GM21576 (cell line): ENCODE data around the gene SELENOV.

Source experiments
- ATAC-seq: cut with Tn5 transposase; IDR thresholded peaks from one replicate; pipeline ENCODE4 v1.9.1; 2021; ENCODE audit warnings: mild to moderate bottlenecking, moderate library complexity; ENCODE audit not compliant: unreplicated experiment

The SELENOV gene

DNA sequence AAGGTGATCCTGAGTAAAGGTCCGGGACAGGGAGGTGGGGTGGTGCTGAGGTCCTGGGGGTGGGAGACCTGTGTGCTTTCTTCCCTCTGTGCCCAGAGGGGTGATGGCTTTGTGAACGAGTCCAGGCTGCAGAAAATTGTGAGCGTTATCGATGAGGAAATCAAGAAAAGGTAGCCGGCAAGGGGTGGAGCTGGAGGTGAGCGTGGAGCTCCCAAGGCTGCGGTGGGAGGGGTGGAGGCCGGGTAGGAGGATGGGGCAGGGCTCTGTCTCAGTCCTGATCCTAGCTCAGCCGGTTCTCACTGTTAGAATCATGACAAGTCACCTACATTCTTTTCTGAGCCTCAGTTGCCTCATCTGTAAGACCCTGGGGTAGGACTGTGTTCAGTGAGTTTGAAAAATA, 4.0 kb downstream of the SELENOV start:
- ATAC-seq = no peak

DNA sequence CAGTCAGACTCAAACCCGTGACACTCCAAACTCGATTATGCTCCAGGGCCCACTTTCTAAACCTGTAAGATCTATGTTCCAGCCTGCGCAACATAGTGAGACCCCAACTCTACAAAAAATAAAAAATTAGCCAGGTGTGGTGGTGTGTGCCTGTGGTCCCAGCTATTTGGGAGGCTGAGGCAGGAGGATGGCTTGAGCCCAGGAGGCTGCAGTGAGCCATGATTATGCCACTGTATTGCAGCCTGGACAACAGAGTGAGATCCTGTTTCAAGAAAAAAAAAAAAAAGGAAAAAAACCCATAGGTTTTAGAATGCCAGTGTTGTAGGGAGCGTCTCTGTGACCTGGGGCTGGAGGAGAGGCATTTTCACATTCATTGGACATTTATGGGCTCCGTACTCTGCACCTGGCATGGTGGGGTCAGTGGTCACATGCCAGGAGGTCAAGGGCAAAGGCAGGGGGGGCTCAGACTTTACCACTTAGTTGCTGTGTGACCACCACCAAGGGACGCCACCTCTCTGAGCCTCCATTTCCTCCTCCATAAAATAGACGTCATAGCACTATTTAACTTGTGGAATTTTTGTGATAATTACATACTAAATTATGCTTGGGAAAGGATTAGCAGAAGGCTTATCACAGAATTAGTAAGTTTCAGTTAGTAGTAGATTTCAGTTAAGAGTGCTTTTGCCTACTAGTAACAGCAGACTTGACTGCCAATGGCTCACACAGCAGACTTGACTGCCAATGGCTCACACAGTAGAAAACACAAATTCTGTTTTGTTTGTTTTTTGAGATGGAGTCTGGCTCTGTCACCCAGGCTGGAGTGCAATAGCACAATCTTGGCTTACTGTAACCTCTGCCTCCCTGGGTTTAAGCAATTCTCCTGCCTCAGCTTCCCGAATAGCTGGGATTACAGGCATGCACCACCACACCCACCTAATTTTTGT, 5.9 kb downstream of the SELENOV start:
- ATAC-seq = no peak

DNA sequence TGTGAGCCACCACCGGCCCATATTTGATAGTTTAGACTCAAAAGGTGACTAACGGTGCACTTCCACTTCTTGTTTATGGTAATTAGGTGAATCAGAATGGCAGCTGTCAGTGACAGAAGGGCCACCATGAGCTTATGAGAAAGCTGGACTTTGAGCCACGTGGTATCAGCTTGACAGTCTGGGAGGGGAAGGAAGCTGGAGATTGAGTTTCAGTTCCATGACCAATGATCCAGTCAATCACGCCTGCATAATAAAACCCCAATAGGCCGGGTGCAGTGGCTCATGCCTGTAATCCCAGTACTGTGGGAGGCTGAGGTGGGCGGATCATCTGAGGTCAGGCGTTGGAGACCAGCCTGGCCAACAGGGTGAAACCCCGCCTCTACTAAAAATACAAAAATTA, 9.6 kb downstream of the SELENOV start:
- ATAC-seq = no peak

DNA sequence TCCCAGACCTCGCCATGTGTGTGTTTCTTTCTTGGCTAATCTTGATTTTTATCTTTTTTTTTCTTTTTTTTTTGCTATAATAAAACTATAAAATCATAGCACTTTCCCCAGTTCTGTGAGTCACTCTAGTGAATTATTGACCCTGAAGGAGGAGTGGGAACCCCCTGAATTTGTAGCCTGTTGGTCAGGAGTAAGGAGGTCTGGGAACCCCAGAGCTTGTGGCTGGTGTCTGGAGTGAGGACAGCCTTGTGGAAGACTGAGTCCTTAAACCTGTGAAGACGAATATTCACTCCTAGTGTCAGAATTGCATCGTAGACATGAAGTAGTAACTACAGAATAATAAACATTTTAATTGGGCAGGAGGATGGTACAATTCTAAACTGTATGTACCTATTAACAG, 10.3 kb downstream of the SELENOV start:
- no peak for ATAC-seq

DNA sequence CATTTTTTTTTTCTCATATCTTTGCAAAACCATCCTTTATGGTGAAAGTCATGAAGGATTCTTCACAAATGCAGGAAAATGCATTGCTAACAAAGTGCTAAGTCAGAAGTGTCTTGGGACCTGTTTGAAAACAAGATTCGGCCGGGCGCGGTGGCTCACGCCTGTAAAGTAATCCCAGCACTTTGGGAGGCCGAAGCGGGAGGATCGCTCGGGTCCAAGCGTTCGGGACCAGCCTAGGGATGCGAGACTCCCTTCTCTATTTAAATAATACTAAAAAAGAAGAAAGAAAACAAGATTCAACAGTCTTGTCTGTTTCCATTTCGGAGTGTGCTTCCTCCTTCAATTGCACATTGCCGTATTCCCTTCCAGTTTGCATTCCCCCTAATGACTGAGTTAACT, 16.9 kb downstream of the SELENOV start:
- no peak for ATAC-seq

DNA sequence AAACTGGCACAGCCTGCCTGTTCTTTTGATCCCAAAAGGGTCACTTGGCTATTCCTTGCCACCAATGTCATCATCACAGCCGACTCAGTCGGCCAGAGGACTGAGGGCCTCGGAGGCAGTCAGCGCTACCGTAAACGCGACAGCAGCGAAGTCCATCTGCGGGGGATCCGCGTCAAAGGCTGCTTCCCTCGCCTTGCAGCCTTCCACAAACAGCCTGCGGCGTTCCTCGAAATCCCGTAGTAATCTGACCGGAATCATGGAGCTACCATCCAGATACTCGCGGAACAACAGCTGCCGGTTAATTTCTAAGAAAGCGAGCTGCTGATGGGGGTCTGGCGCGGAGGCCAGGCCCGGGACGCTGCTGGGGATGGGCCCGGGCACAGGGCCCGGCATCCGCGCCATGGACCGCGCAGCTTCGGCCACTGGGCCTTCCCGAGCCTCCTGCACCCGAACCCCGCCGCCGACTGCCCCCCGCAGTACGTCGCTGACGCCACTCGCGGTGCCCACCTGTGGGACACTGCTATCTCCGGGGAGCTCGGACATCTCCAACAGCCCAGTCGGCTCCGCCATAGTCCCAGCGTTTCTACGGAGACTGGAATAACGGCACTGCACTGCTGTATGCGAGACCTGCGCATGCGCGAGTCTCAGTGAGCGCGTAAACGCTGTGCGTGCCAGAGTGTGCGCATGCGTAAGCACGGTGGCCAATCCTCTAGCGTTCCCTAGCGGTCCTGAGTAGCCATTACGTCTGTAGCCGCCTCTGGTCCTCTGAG, 17.5 kb downstream of the SELENOV start, which contains the start of gene EID2B:
EID2B (minus strand) TSS at position 620 of the 770 bp plus-strand sequence; CDS start at position 570, 50 bp downstream.
- peak; percentile 81 for ATAC-seq

DNA sequence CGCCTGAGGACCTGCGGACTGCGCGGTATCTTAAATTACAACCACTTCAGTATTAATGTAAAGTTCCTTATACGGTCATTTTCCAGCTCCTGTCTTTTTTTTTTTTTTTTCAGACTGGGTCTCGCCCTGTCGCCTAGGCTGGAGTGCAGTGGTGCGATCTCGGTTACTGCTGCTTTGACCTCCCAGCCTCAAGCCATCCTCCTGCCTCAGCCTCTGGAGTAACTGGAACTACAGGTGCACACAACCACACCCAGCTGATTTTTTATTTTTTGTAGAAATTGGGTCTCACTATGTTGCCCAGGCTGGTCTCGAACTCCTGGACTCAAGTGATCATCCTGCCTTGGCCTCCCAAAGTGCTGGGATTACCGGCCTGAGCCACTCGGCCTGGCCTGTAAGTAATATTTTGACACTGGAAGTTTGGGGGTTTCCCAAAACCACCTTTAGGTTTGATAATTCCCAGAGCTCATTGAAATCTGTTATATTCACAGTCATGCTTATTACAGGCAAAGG, 18.1 kb downstream of the SELENOV start:
- peak; percentile 11 for ATAC-seq

DNA sequence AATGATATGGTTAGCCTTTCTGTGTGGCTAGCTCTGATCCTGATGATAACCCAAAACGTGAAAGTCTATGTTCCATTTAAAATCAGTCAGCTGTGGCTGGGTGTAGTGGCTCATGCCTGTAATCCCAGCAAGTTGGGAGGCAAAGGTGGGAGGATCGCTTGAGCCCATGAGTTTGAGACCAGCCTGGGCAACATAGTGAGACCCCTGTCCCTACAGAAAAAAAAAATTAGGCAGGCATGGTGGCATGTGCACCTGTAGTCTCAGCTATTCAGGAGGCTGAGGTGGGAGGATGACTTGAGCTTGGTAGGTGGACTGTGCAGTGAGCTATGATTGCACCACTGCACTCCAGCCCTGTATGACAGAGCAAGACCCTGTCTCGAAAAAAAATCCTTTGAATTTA, 18.9 kb downstream of the SELENOV start:
- ATAC-seq = no peak

DNA sequence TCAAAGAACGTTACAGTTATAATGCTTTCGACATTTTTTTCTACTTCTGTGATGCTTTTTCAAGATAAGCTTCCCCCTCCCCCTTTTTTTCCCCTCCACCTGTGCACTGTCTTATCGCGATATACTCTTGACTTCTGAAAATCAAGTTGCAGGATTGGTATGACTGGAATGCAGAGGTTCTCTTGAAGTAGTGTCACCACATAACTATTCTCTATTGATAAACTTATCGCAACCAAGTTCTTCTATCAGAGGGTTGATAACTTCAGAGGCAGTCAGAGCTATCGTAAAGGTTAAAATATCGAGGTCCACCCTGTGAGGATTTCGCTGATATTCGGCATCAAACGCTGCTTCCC, 24.2 kb downstream of the SELENOV start:
- no peak for ATAC-seq

DNA sequence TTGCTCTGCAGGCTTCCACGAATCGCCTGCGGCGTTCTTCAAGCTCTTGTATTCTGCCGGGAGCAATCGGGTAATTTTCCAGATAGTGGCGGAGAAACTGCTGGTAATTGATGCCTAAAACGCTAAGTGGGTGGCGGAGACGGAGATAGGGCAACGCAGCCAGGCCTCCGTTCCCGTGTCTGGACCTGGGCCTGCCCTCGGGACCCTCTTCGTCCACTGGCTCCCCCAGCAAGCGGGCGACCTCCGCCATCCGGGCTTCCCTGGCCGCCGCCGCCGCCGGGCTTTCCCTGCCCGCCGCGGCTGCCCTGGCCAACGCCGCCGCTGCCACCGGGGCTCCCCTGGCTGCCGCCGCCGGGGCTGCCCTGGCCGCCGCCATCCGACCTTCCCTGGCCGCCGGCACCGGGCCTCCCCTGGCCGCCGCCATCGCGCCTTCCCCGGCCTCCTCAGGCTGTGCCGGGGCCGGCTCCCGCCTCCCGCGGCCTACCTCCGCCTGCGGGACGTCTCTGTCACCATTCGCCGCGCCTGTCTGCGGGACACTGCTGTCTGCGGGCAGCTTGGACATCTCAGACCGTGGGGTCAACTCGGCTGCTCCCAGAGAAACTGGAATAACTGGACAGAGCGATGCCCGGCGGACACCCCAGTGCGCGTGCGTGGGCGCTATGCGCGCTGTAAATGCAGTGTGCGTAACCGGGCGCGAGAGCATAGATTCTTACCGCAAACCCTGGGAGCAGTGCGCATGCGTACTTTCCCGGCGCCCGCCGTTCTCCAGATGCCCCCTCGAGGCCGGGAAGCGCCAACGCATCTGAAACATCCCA, 24.8 kb downstream of the SELENOV start, which contains the start of gene EID2:
EID2 (minus strand) TSS at position 644 of the 815 bp plus-strand sequence; CDS start at position 562, 82 bp downstream.
- peak; percentile 84 for ATAC-seq

DNA sequence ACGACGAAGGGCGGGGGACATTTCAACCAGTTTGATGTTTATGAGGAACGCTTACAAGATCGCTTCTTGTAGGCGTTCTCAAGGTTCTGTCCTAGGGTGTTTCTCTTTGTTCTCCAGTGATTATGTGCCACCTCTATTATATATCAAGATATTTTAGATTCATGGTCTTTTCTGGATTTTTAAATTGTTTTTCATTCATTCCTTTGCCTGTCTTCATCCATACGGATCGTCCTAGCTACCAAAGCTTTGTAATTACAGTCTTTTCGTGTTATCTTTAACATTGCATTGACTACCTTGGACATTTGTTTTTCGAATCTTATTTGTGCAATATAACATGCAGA, 25.4 kb downstream of the SELENOV start:
- no peak for ATAC-seq

DNA sequence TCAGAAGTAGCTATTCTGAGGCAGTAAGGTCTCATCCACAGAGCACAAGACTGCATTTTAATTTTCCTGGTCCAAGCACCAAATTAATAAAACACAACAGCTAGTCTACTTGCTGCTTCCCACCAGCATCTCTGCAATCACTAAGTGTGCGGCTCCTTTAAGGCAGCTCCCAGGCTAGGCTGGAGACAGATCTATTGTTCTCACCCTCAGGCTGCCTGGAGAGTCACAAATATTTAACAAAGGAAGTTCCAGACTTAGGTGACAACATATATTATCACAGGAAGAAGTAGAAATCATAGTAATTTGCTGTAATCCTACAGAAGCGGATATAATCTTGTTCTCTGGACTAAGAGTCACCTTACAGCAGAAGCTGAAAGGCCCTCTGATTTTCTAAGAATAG, 27.3 kb downstream of the SELENOV start:
- no peak for ATAC-seq

DNA sequence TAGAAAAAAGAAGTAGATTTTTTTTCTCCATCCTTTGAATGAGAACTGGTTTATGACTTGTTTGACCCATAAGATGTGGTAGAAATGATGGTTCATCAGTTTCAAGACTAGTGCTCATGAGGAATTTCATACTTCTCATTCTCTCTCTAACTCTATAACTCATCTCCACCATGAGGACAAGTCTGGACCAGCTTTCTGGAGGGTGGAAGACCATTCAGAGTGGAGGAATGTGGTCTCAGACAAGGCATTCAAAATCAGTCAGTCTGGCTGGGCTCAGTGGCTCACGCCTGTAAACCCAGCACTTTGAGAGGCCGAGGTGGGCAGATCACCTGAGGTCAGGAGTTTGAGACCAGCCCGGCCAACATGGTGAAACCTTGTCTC, 28.5 kb downstream of the SELENOV start:
- no peak for ATAC-seq

DNA sequence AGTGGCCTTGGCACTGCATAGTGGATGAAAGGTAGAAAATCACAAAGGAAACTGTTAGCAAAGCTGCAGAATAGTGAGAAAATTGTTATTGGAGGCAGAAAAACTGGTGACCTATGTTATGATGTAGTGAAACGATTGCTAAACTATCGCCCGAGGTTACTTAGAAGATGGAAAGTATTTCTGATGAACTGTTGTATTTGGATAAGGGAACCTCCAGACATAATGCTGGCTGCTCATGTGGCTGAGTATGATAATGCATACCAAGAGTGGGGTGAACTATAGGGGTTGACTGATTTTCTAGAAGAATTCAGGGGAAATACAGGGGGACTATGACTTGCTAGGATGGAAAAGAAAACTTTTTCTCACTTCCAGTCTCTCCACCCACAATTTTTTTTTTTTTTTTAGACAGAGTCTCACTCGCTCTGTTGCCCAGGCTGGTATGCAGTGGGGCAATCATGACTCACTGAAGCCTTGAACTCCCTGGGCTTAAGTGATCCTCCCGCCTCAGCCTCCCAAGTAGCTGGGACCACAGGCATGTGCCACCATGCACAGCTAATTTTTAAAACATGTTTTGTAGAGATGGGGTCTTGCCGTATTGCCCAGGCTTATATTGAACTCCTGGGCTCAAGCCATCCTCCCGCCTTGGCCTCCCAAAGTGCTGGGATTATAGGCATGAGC, 29.4 kb downstream of the SELENOV start:
- no peak for ATAC-seq

DNA sequence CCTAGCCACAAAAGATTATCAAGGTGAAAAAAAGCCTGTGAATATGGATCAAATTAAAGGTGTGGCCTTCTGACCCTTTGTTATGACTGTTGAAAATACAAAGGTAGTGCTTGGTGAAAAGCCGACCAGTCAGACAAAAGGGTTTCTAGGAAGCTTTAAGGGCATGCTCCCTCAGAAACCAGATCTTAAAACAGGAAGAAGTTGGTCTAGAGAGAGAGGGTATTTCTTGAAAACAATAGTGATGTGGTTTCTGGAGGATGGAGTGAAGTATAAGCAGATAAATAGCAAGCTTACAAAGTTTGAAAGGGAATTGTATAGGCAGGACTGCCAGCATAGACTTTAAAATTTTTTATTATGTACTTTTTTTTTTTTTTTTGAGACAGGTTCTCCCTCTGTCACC, 30.0 kb downstream of the SELENOV start:
- ATAC-seq = no peak

DNA sequence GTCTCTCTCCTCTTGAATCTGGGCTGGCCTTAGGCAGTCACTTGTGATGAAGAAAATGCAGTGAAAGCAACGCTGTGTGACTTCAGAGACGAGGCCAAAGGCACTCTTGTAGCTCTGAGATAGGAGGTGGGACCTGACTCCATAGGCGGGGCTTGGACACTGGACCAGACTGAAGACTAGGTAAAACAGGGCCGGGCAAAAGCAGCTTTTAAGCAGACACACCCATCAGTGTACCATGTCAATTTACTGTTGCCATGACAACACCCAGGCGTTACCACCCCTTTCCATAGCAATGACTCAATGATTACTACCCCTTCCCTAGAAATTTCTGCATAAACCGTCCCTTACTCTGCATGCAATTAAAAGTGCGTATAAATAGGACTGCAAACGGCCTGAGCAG, 31.7 kb downstream of the SELENOV start:
- ATAC-seq = no peak

DNA sequence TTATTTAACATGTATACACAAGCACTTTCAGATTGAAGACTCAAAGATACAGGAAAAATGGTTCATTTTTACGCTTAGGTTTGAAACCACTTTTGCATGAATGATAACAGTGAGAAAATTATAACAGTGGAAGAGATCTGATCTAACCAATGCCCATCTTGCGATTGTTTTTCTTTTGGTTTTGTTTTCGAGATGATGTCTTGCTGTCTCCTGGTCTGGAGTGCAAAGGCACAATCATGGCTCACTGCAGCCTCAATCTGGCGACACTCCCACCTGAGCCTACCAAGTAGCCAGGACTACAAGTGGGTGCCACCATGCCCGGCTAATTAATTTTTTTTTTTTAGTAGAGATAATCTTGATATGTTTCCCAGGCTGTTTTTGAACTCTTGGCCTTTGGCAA, 35.3 kb downstream of the SELENOV start:
- ATAC-seq = no peak

DNA sequence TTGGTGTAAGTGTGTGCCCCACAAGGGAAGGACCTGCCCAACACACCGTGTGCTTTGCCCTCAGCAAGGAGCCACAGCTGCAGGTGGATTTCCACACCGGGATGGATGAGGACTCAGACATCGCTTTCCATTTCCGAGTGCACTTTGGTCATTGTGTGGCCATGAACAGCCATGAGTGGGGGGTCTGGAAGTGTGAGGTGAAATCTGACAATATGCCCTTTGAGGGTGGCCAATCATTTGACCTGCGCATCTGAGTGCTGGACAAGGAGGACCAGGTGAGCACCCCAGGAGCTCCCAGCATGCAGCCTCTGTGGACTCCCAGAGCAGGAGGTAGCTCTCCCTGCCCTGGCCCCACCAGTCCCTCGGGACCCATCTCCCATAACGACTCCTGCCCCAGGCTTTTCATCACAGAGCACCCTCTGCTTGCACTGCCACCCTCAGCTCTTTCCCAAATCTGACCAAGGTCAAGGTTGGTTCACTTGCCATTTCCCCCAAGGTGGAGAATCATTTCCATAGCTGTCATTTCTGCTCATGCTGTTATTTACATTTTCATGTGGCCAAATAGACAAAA, 38.2 kb downstream of the SELENOV start:
- no peak for ATAC-seq

DNA sequence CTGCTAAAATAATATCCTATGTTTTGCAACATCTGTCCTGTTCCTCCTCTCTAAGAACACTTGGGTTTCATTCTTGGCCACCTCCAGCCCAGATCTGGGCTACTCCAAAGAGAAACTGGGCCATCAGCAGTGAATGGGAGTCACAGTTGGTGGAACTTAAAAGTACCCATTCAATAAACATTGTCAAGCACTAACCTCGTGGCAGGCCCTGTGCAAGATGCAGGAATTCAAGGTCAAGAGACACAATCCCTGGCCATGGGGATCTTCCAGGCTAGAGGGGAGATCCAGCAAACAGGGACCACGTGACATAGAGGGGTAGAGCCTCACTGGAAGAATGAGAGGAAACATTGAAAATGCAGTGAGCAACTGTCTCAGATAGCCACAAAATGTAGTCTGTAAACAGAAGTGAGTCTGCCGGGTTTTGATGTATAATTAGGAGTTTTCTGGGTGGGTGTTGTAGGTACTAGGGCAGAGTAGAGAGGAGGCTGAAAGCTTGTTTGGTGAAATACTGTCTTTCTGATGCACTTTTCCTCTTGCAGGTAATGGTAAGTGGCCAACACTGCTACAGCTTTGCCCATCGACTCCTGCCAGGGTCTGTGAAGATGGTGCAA, 39.9 kb downstream of the SELENOV start:
- ATAC-seq = no peak

DNA sequence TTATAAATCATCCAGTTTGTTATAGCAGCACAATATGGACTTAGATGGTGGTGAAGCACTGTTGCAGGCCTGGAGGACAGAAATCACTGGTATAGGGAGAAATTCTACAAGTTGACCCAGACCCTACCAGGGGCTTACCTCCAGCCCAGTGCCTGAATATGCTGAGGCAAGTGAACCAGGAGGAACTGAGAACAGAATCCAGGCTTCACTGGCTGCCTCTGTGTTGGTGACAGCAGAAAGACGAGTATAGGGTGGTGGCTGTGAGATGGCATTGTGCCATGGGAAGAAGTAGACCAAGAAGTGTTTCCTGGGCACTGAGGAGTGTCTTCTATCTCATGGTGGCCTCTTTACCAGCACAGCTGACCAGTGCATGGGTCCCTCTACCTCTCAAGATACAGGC, 40.9 kb downstream of the SELENOV start:
- no peak for ATAC-seq
